Activated T-cell treated with anti-CD3 and anti-CD28 coated beads, Interleukin-2, amount 50 U/mL, for 72 hours (primary cell): ENCODE measurements around the gene BRINP3. TPM values are rescaled to one million over a fixed set of nuclear protein-coding genes. Genes with fewer than 3 reads are reported as not detected.

ENCODE experiments used
- ATAC-seq, 2 donors: fragments of 150-1000 bp; cut with Tn5 transposase; replicated peaks in 1 of 2; 2 replicates each; pipeline ENCODE4 v1.10.0; 2021; ENCODE audit warnings: moderate library complexity in 2 of 2, mild to moderate bottlenecking in 1 of 2
- DNase-seq, 2 donors: peaks; one replicate each; pipeline ENCODE4 v3.0.0; 2021 to 2022; ENCODE audit warnings: mixed read lengths in 1 of 2
- H3K27ac Mint-ChIP-seq: one replicate; pipeline ENCODE4 v1.8.0; 2022; ENCODE audit warnings: mild to moderate bottlenecking, moderate library complexity, mixed read lengths
- H3K27me3 Mint-ChIP-seq: one replicate; pipeline ENCODE4 v1.8.0; 2022; ENCODE audit warnings: low read depth, mixed read lengths
- H3K36me3 Mint-ChIP-seq, 2 donors: one replicate each; pipeline ENCODE4 v1.8.0; 2022; ENCODE audit warnings: mixed read lengths in 2 of 2, mild to moderate bottlenecking in 1 of 2; ENCODE audit not compliant: insufficient read depth in 2 of 2
- H3K4me1 Mint-ChIP-seq: one replicate; pipeline ENCODE4 v1.8.0; 2022; ENCODE audit warnings: low read depth, mixed read lengths
- H3K4me3 Mint-ChIP-seq, 2 donors: one replicate each; pipeline ENCODE4 v1.8.0; 2022; ENCODE audit warnings: mild to moderate bottlenecking in 2 of 2, mixed read lengths in 2 of 2, moderate library complexity in 2 of 2
- H3K9me3 Mint-ChIP-seq, 2 donors: one replicate each; pipeline ENCODE4 v1.8.0; 2022; ENCODE audit warnings: mixed read lengths in 2 of 2
- total RNA-seq, 2 donors: library from RNA; stranded (reverse); gene quantifications; one replicate each; pipeline ENCODE4 v1.2.3, GENCODE V29; 2022

The BRINP3 gene
- total RNA-seq, 2 donors from 2014 or later, result not detected

GRCh38 chr1:190196020-190196419 is 281.6 kb downstream of the BRINP3 start:
- peaks cover 0 to 2% of the 10 kb centered on the region in 2 donors for H3K36me3 Mint-ChIP-seq
- H3K4me3 Mint-ChIP-seq, result no peak overlapping the region
- no peaks in the 10 kb centered on the region for H3K4me1 Mint-ChIP-seq
- no peak for DNase-seq
- no peaks in the 10 kb centered on the region for H3K27me3 Mint-ChIP-seq
- no peak for ATAC-seq
- H3K9me3 Mint-ChIP-seq, result peaks cover 6 to 19% of the 10 kb centered on the region in 2 donors
- no peak overlapping the region for H3K27ac Mint-ChIP-seq

GRCh38 chr1:190193508-190194115 is 284.1 kb downstream of the BRINP3 start:
- Mint-ChIP-seq H3K4me3 (no peak overlapping the region), H3K9me3 (peaks cover 2 to 12% of the 10 kb centered on the region in 2 donors), H3K27ac (no peak overlapping the region), H3K27me3 (no peaks in the 10 kb centered on the region), H3K4me1 (no peaks in the 10 kb centered on the region), H3K36me3 (peaks cover 0 to 2% of the 10 kb centered on the region in 2 donors)
- DNase-seq, result no peak
- no peak for ATAC-seq

GRCh38 chr1:190192627-190193026 is 285.0 kb downstream of the BRINP3 start:
- H3K9me3 Mint-ChIP-seq, result peaks cover 2 to 10% of the 10 kb centered on the region in 2 donors
- H3K36me3 Mint-ChIP-seq, result peaks cover 0 to 2% of the 10 kb centered on the region in 2 donors
- ATAC-seq, result no peak
- no peak for DNase-seq
- no peak overlapping the region for H3K4me3 Mint-ChIP-seq
- no peaks in the 10 kb centered on the region for H3K4me1 Mint-ChIP-seq
- no peak overlapping the region for H3K27ac Mint-ChIP-seq
- no peaks in the 10 kb centered on the region for H3K27me3 Mint-ChIP-seq

GRCh38 chr1:190183588-190183987 is 294.1 kb downstream of the BRINP3 start:
- Mint-ChIP-seq H3K9me3 (peaks cover 5 to 6% of the 10 kb centered on the region in 2 donors), H3K4me1 (no peaks in the 10 kb centered on the region), H3K27me3 (no peaks in the 10 kb centered on the region), H3K4me3 (no peak overlapping the region), H3K27ac (no peak overlapping the region), H3K36me3 (no peaks in the 10 kb centered on the region)
- no peak for ATAC-seq
- no peak for DNase-seq

- Mint-ChIP-seq H3K4me3 (no peak overlapping the region), H3K27me3 (no peaks in the 10 kb centered on the region), H3K9me3 (peaks cover 6% of the 10 kb centered on the region in 2 donors), H3K27ac (no peak overlapping the region), H3K4me1 (no peaks in the 10 kb centered on the region), H3K36me3 (no peaks in the 10 kb centered on the region)
- ATAC-seq (no peak), DNase-seq (no peak)
Measured at GRCh38 chr1:190179817-190180216, 297.8 kb downstream of the BRINP3 start.

DNA sequence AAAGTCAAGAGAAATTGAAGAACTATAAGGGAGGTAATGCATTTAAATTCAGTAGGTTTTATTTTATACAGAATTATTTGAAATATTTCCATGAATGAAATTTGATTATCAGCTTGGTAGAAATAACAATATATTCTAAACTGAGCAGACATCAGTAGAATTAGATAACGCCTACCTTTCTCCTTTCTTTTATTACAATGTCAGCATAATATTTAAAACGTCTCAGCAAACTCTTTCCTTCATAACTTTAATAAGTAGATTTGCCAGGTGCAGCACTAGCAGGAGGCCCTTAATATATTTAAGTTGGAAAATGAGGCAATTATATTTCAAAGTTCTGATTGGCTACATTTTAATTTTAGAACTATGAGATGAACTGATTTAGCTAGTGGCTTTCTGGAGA is 298.8 kb downstream of the BRINP3 start:
- H3K27me3 Mint-ChIP-seq, result no peaks in the 10 kb centered on the region
- H3K27ac Mint-ChIP-seq, result no peak overlapping the region
- no peak overlapping the region for H3K4me3 Mint-ChIP-seq
- ATAC-seq, result no peak
- no peak for DNase-seq
- H3K9me3 Mint-ChIP-seq, result peaks cover 6% of the 10 kb centered on the region in 2 donors
- H3K36me3 Mint-ChIP-seq, result no peaks in the 10 kb centered on the region
- H3K4me1 Mint-ChIP-seq, result no peaks in the 10 kb centered on the region

- Mint-ChIP-seq H3K36me3 (no peaks in the 10 kb centered on the region), H3K9me3 (peaks cover 6 to 9% of the 10 kb centered on the region in 2 donors), H3K4me1 (no peaks in the 10 kb centered on the region), H3K27me3 (no peaks in the 10 kb centered on the region), H3K27ac (no peak overlapping the region), H3K4me3 (no peak overlapping the region)
- ATAC-seq (no peak), DNase-seq (no peak)
Measured at GRCh38 chr1:190177555-190177954, 300.1 kb downstream of the BRINP3 start.

DNA sequence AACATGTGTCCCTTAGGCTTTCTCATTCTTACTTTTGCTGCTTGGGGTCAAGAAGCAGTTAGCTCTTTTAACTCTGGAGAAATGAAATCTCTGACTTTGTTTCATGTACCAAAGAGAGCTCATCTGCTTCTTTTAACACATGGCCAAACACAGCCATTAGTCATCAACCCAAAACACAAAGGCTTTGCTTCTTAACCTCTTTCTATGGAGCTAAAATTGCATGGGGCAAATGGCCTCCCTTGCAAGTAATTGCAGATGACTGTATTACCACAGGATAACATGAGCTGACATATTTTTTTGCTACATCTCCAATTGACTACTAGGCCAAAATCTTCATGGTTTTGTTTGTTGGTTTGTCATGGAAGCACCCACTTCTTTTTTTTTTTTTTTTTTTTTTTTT is 300.9 kb downstream of the BRINP3 start:
- Mint-ChIP-seq H3K27ac (no peak overlapping the region), H3K27me3 (no peaks in the 10 kb centered on the region), H3K4me3 (no peak overlapping the region), H3K9me3 (peaks cover 6 to 9% of the 10 kb centered on the region in 2 donors), H3K36me3 (no peaks in the 10 kb centered on the region), H3K4me1 (no peaks in the 10 kb centered on the region)
- DNase-seq, result no peak
- ATAC-seq, result no peak

- Mint-ChIP-seq H3K9me3 (peaks cover 6 to 9% of the 10 kb centered on the region in 2 donors), H3K27ac (no peak overlapping the region), H3K4me3 (no peak overlapping the region), H3K27me3 (no peaks in the 10 kb centered on the region), H3K4me1 (no peaks in the 10 kb centered on the region), H3K36me3 (no peaks in the 10 kb centered on the region)
- no peak for ATAC-seq
- DNase-seq, result no peak
Measured at GRCh38 chr1:190175320-190175719, 302.3 kb downstream of the BRINP3 start.

DNA sequence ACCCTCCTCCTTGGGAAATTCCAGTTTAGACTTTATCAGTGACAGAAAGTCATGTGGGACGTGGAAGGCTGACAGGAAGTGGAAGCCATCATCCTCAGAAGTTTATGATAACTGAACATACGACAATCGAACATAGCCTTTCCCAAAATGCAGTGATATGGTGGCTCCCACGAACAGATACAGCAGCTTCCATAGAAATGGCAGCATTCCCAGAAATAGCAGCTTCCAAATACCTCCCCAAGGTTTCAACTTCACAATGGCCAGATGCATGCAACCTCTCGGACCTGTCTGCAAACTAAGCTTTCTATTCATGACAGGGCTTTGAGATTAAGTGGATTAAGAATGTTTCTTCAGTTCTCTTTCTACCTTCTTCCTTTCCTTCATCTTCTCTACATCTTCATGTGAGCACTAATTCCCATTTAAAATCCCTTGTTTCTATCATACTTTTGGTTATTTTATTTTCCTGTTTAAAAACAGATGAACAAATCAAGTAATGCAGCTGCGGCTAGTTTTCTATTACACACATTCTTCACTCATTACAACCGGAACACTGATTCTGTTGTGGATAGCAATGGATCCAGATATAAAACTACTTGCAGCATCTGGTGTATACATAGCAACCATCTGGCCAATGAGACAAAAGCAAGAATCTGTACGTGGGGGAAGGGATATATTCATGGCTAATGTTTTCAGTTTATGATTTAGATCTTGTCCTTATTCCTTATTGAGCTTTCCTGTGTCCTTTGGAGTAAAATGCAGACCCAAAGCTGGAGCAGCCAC is 304.8 kb downstream of the BRINP3 start:
- ATAC-seq, result no peak
- DNase-seq, result no peak
- H3K27ac Mint-ChIP-seq, result no peak overlapping the region
- peaks cover 4 to 10% of the 10 kb centered on the region in 2 donors for H3K9me3 Mint-ChIP-seq
- no peak overlapping the region for H3K4me3 Mint-ChIP-seq
- no peaks in the 10 kb centered on the region for H3K4me1 Mint-ChIP-seq
- no peaks in the 10 kb centered on the region for H3K27me3 Mint-ChIP-seq
- no peaks in the 10 kb centered on the region for H3K36me3 Mint-ChIP-seq

- Mint-ChIP-seq H3K27me3 (no peaks in the 10 kb centered on the region), H3K9me3 (peaks cover 4 to 7% of the 10 kb centered on the region in 2 donors), H3K4me3 (no peak overlapping the region), H3K36me3 (no peaks in the 10 kb centered on the region), H3K27ac (no peak overlapping the region), H3K4me1 (no peaks in the 10 kb centered on the region)
- ATAC-seq (no peak), DNase-seq (no peak)
Measured at GRCh38 chr1:190170321-190170720, 307.3 kb downstream of the BRINP3 start.

DNA sequence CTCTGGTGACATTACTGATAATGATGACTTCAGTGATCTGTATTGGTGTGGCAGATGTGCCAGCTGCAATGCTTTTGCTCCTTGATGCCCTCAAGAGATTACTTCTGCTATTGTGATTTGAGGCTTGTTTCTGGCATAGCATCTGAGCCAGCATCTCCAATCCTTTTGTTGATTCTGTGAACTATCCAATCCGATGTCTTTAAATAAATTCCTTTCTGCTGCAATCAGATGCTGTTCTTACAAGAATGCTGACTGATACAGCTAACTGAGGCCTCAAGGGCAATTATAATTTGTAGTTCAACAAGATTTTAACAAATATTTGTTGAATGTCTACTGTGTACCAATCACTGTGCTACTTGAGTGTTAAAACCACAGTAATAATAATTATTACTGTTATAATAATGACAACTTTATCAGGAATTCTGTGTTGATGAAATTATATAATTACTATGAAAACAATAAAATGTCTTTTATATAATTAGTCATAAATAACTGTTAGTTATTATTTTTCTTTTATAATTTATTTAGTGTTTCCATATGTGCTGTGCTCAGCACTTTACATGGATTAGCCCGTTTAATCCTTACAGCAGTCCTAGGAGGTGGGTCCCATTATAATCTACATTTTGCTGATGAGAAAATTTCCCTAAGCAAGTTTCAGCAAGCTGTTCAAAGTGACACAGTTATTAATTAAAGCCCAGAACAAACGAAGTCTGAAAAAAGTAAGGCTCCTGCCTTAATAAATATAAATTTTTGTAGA is 308.2 kb downstream of the BRINP3 start:
- ATAC-seq (no peak), DNase-seq (no peak)
- H3K27ac Mint-ChIP-seq, result no peak overlapping the region
- no peaks in the 10 kb centered on the region for H3K36me3 Mint-ChIP-seq
- no peaks in the 10 kb centered on the region for H3K4me1 Mint-ChIP-seq
- H3K4me3 Mint-ChIP-seq, result no peak overlapping the region
- no peaks in the 10 kb centered on the region for H3K27me3 Mint-ChIP-seq
- H3K9me3 Mint-ChIP-seq, result peaks cover 4 to 7% of the 10 kb centered on the region in 2 donors

DNA sequence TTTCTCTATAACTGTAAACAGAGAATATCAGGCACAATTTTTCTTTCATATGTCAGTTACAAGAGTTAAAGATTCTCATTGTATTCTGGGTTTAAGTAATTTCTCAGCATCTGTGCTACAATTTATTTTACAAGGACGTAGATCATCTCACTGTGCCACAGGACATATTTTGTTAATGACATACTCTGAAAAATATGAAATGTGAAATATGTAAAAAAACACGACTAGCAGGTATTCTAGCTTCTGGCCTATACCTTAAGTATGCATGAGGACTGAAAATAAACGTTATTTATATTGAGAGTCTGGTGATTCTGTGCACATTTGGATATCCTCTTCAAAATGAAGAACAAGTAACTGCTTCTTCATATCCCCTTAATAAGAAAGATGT is 308.8 kb downstream of the BRINP3 start:
- H3K4me3 Mint-ChIP-seq, result no peak overlapping the region
- ATAC-seq, result no peak
- no peaks in the 10 kb centered on the region for H3K4me1 Mint-ChIP-seq
- DNase-seq, result no peak
- H3K27ac Mint-ChIP-seq, result no peak overlapping the region
- H3K27me3 Mint-ChIP-seq, result no peaks in the 10 kb centered on the region
- peaks cover 4 to 7% of the 10 kb centered on the region in 2 donors for H3K9me3 Mint-ChIP-seq
- no peaks in the 10 kb centered on the region for H3K36me3 Mint-ChIP-seq
